GM12873 (cell line): ENCODE data around the gene CEP290.

Source experiments
- TF ChIP-seq, protein P1 (sequence below): IDR thresholded peaks from 2 replicates; pipeline ENCODE4 v1.5.1; 2012; ENCODE audit warnings: low read depth, mild to moderate bottlenecking, moderate library complexity, low read length, control low read depth; ENCODE audit not compliant: insufficient read depth; ENCODE audit errors: missing control alignments

CEP290 gene

DNA sequence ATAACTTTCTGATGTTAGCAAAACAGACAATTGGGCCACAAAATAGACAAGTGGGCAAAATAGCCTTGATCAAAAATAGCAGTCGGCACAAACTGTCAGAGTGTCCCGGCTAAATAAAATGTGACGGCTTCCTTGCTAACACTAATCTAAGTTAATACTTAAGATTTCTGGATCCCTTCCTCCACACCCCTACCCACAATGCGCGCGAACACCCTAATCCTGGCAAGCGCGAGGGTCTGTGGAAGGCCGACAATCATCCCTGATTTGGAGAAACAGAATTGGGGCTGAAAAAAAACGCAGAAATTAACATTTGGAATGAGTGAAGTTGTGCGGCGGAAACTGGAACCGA lies 489 bp downstream of the CEP290 start:
- TF ChIP-seq, protein P1, sequence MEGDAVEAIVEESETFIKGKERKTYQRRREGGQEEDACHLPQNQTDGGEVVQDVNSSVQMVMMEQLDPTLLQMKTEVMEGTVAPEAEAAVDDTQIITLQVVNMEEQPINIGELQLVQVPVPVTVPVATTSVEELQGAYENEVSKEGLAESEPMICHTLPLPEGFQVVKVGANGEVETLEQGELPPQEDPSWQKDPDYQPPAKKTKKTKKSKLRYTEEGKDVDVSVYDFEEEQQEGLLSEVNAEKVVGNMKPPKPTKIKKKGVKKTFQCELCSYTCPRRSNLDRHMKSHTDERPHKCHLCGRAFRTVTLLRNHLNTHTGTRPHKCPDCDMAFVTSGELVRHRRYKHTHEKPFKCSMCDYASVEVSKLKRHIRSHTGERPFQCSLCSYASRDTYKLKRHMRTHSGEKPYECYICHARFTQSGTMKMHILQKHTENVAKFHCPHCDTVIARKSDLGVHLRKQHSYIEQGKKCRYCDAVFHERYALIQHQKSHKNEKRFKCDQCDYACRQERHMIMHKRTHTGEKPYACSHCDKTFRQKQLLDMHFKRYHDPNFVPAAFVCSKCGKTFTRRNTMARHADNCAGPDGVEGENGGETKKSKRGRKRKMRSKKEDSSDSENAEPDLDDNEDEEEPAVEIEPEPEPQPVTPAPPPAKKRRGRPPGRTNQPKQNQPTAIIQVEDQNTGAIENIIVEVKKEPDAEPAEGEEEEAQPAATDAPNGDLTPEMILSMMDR: no peak

- TF ChIP-seq, protein P1: no peak
Measured at GRCh38 chr12:88132392-88132791, 9.5 kb downstream of the CEP290 start.

DNA sequence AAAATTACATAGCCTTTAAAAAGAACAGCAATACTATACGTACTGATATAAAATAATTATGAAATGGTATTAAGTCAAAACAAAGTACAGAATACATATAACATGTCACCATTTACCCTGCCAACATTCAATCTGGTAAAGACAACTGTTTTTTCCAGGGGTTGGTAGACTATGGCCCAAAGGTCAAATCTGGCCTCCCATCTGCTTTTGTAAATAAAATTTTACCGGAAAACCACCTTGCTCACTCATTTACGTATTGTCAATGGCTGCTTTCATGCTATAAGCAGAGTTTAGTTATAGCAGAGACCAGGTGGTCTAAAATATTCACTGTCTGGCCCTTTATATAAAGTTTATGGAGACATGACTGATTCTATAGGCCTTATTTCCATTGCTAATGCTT lies 14.0 kb downstream of the CEP290 start:
- TF ChIP-seq, protein P1: no peak

DNA sequence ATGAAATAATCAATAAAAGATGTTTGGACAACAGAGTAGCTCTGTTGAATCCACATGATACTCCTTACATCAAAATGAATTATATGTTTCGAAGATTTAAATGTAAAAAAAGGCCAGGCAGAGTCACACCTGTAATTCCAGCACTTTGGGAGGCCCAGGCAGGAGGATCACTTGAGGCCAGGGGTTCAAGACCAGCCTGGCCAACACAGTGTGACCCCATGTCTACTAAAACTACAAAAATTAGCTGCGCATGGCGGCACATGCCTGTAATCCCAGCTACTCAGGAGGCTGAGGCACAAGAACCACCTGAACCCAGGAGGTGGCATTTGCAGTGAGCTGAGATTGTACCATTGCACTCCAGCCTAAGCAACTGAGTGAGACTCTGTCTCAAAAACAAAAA lies 14.8 kb downstream of the CEP290 start:
- TF ChIP-seq, protein P1: no peak

DNA sequence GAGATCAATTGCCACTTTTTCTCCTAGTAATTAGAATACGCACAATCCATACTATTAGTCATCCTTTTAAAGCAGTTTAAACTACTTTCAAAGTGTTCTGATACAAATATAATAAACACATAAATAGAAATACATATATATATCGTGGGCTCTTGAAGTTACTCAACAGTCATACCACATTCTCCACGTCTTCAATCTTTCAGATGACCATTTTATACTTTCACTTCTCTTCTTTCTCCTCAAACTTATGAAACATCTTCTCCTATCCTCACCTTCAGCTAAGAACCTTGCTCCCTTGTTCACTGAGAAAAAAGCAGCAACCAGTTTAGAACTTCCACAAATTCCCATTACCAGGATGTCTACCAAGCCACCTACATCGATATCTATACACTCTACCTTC lies 19.2 kb downstream of the CEP290 start:
- TF ChIP-seq, protein P1: no peak

DNA sequence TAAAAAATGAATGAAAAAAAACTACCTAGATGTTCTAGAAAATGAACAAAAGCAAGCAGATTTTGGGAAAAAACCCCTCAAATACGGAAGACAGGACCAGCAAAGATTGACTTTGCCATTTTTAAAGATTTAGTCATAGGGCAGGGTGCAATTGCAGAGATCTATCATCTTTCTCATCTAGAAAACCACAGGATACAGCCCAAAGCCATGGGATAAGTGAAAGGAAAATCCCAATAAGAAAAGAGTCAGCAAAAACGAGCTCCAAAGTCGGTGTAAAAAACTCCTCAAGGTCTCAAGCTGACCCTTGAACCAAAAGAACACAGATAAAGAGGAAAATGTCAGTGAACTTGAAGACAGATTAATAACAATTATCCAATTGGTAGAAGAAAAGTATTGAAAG lies 28.0 kb downstream of the CEP290 start:
- TF ChIP-seq, protein P1: no peak

GRCh38 chr12:88111074-88111652 lies 30.7 kb downstream of the CEP290 start:
- TF ChIP-seq, protein P1: peak; percentile 21
